AG09319 (cell line): Measurements from ENCODE around the gene ZBTB20.
A peak's percentile ranks its signal among the peaks of the same experiment; 100 is the strongest.

ENCODE experiments used
- DNase-seq: peaks from one replicate; pipeline ENCODE4 v3.0.0-alpha.2; 2010; ENCODE audit warnings: low read depth; ENCODE audit errors: extremely low read depth
- CTCF ChIP-seq: IDR thresholded peaks from 2 replicates; pipeline ENCODE4 v1.5.1; 2011; ENCODE audit warnings: low read depth, mild to moderate bottlenecking, inconsistent platforms, low read length, moderate library complexity

The ZBTB20 gene

GRCh38 chr3:114572364-114573062 lies 574.6 kb downstream of the ZBTB20 start:
- TF ChIP-seq CTCF, result no peak
- DNase-seq, result no peak

GRCh38 chr3:114571363-114571762 lies 575.7 kb downstream of the ZBTB20 start:
- no peak for DNase-seq
- TF ChIP-seq CTCF, result no peak

- DNase-seq, result no peak
- TF ChIP-seq CTCF, result no peak
Measured at GRCh38 chr3:114569186-114569585, 577.9 kb downstream of the ZBTB20 start.

DNA sequence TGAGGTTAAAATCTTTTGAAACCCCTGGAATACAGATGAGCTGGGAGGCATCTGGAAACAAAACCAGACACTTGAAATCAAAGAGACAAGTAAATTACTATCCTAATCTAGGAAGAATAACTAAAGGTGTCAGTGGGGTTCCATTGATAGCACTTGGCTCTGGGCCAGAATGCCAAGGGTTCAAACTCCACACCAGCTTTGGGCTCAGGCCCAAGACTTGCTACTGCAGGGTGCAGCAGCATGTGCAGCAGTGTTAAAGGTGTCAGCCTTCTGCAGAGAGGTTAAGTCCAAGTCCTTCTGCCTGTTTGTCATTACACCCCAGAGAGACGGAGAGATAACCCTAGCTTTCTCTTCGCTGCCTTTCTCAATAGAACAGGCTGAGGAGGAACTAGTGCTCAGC lies 579.3 kb downstream of the ZBTB20 start:
- DNase-seq, result no peak
- TF ChIP-seq CTCF, result no peak

DNA sequence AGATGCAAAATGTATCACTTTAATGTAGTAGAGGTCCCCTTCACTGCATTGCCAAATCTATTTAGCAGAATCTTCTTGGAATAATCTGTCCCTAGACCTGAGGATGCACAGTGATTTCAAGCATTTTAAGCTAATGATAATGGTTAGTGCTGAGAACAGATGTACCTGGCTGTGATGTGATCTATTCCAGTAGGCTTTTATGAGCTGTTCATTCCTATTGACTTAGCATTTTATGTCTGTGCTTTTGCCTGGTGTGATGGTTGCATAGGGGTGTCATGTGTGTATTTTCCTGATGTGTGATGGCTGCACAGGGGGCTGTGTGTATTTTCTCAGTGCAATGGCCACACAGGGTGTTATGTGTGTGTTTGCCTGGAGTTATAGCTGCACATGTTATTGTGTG lies 580.3 kb downstream of the ZBTB20 start:
- TF ChIP-seq CTCF, result no peak

DNA sequence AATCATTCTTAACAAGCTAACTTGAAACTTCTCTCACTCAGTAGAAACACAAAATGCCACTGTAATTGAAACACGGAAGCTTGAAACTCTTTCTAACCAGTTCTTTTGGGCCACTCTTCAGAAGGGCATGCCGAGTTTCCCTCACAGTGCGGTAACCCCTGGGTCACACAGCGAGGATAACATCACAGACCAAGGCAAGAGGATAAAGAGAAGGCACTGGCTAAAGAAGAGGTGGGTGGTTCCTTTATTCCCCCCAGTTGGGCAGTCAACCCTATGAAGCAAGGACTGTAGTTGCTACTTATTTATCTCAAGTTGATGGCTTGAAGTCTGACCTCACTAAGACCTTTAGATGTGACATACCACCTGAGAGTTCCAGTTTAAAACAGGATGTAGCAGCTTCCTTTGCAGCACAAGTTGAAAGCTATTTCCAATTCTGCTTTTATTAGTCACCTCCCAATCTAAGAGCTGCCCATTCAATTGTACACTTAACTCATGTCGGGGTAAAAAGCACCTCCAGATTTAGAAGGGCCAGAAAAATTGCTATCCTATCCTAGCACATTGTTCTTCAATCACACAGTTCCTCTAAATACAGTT lies 580.8 kb downstream of the ZBTB20 start:
- DNase-seq, result no peak
- TF ChIP-seq CTCF, result no peak

More for the DNA sequence above, 580.3 kb downstream of the ZBTB20 start:
- no peak for DNase-seq

GRCh38 chr3:114565216-114565615 lies 581.9 kb downstream of the ZBTB20 start:
- DNase-seq, result peak; percentile 20

More at GRCh38 chr3:114565216-114565615, 581.9 kb downstream of the ZBTB20 start:
- TF ChIP-seq CTCF, result no peak
